GM23338 (cell line): Measurements from ENCODE around the gene TMEM117. TPM values are rescaled to one million over a fixed set of nuclear protein-coding genes. Genes with fewer than 3 reads are reported as not detected.

Source experiments
- ATAC-seq: fragments of 200-7000 bp; cut with Tn5 transposase; 3 replicates; pipeline ENCODE4 v1.9.1; 2020
- DNase-seq: peaks from one replicate; pipeline ENCODE4 v3.0.0-alpha.2; 2015; ENCODE audit warnings: low spot score
- H2AFZ ChIP-seq: fragments of 200-600 bp; sonication (generic); 2 replicates; pipeline ENCODE4 v1.8.0; 2016; ENCODE audit warnings: antibody characterized with exemption, mild to moderate bottlenecking, moderate library complexity
- H3F3A ChIP-seq: fragments of 200-600 bp; sonication (generic); replicated peaks from 2 replicates; pipeline ENCODE4 v1.8.0; 2017; ENCODE audit warnings: antibody characterized with exemption, mixed run types, low read depth
- H3K27ac ChIP-seq: fragments of 200-600 bp; sonication (generic); 2 replicates; pipeline ENCODE4 v1.6.1; 2016; ENCODE audit warnings: low read depth
- H3K27me3 ChIP-seq: fragments of 200-600 bp; sonication (generic); 2 replicates; pipeline ENCODE4 v1.8.0; 2016; ENCODE audit warnings: mild to moderate bottlenecking, mixed run types, moderate library complexity; ENCODE audit not compliant: insufficient read depth
- H3K36me3 ChIP-seq: fragments of 200-600 bp; sonication (generic); 2 replicates; pipeline ENCODE4 v1.8.0; 2016; ENCODE audit warnings: mild to moderate bottlenecking; ENCODE audit not compliant: insufficient read depth
- H3K4me1 ChIP-seq: fragments of 200-600 bp; sonication (generic); 2 replicates; pipeline ENCODE4 v1.8.0; 2016; ENCODE audit warnings: mild to moderate bottlenecking, moderate library complexity; ENCODE audit not compliant: insufficient read depth
- H3K4me2 ChIP-seq: fragments of 200-600 bp; sonication (generic); 2 replicates; pipeline ENCODE4 v1.7.1; 2017; ENCODE audit warnings: mixed run types
- H3K4me3 ChIP-seq: fragments of 200-600 bp; sonication (generic); 2 replicates; pipeline ENCODE4 v1.6.1; 2016; ENCODE audit warnings: mixed run types
- H3K79me2 ChIP-seq: fragments of 200-600 bp; sonication (generic); replicated peaks from 2 replicates; pipeline ENCODE4 v1.8.0; 2017; ENCODE audit warnings: mild to moderate bottlenecking; ENCODE audit not compliant: insufficient read depth
- H3K9me2 ChIP-seq: fragments of 200-600 bp; sonication (generic); 2 replicates; pipeline ENCODE4 v1.8.0; 2017; ENCODE audit not compliant: insufficient read depth
- H4K20me1 ChIP-seq: fragments of 200-600 bp; sonication (generic); replicated peaks from 2 replicates; pipeline ENCODE4 v1.8.0; 2017; ENCODE audit warnings: mild to moderate bottlenecking; ENCODE audit not compliant: insufficient read depth
- H3K27ac Mint-ChIP-seq: 2 replicates; pipeline ENCODE4 v1.8.0; 2020; ENCODE audit warnings: inconsistent platforms, mild to moderate bottlenecking, moderate library complexity, mixed read lengths
- H3K27me3 Mint-ChIP-seq: 3 replicates; pipeline ENCODE4 v1.8.0; 2022; ENCODE audit warnings: low read depth, mild to moderate bottlenecking, moderate library complexity, mixed read lengths, inconsistent platforms; ENCODE audit not compliant: insufficient read depth, poor library complexity
- H3K36me3 Mint-ChIP-seq: 3 replicates; pipeline ENCODE4 v1.8.0; 2021; ENCODE audit warnings: low read depth, mild to moderate bottlenecking, inconsistent platforms, moderate library complexity, mixed read lengths
- H3K4me1 Mint-ChIP-seq: 3 replicates; pipeline ENCODE4 v1.8.0; 2020; ENCODE audit warnings: mild to moderate bottlenecking, inconsistent platforms, mixed read lengths
- H3K4me3 Mint-ChIP-seq: 3 replicates; pipeline ENCODE4 v1.8.0; 2021; ENCODE audit warnings: moderate library complexity, mild to moderate bottlenecking, inconsistent platforms, mixed read lengths
- H3K9me3 Mint-ChIP-seq: 3 replicates; pipeline ENCODE4 v1.8.0; 2020; ENCODE audit warnings: moderate library complexity, mild to moderate bottlenecking, inconsistent platforms, mixed read lengths
- STAT1 ChIP-seq: IDR thresholded peaks from one replicate; pipeline ENCODE4 v1.6.1; 2016; ENCODE audit warnings: antibody characterized with exemption; ENCODE audit not compliant: unreplicated experiment
- polyA plus RNA-seq: library from polyadenylated mRNA; unstranded; fragments of >200 nt; fragmentation: Nextera tagmentation; extraction: Ambion mirVana; gene quantifications from 2 replicates; pipeline ENCODE4 v1.2.1, GENCODE V29; 2016
- total RNA-seq: library from RNA; depleted of rRNA; stranded (reverse); fragments of >200 nt; shearing (Covaris generic); gene quantifications from 2 replicates; pipeline ENCODE4 v1.2.3, GENCODE V29; 2014; rRNA removed

Gene TMEM117
- total and polyA plus RNA-seq, 2 experiments from 2014 or later, result 0.94 to 1.6 TPM

DNA sequence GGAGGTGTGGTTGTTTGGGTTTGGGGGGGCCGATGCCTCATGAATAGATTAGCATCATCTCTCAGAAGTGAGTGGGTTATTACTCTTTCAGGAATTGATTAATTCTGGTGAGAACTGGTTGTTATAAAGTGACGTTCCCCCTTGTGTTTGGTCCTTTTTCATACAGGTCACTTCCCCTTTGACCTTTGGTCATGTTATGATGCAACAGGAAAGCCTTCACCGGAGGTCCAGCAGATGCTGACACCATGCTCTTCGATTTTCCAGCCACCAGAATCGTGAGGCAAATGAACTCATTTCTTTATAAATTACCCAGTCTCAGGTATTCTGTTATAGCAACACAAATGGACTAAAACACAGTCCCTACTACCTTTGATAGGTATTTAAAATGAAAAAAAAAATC, 600.9 kb downstream of the TMEM117 start:
- H3K27me3 ChIP-seq, result no peaks in the 10 kb centered on the region
- H3K27ac Mint-ChIP-seq, result no peak overlapping the region
- ATAC-seq (no peak), DNase-seq (no peak)
- H3K36me3 Mint-ChIP-seq, result no peaks in the 10 kb centered on the region
- H3K27ac ChIP-seq, result no peak overlapping the region
- no peaks in the 10 kb centered on the region for H3K4me1 Mint-ChIP-seq
- no peak overlapping the region for H3K4me3 Mint-ChIP-seq
- TF ChIP-seq STAT1, result no peak
- no peaks in the 10 kb centered on the region for H3K36me3 ChIP-seq
- no peaks in the 10 kb centered on the region for H3K9me3 Mint-ChIP-seq
- no peaks in the 10 kb centered on the region for H3K79me2 ChIP-seq
- no peaks in the 10 kb centered on the region for H3K4me1 ChIP-seq
- no peaks in the 10 kb centered on the region; the same call in 1 of the 2 replicates for H3K9me2 ChIP-seq
- H3K4me2 ChIP-seq, result no peak overlapping the region
- no peaks in the 10 kb centered on the region for H3F3A ChIP-seq
- no peak overlapping the region for H2AFZ ChIP-seq
- H3K27me3 Mint-ChIP-seq, result peaks cover 2% of the 10 kb centered on the region
- no peaks in the 10 kb centered on the region for H4K20me1 ChIP-seq
- no peak overlapping the region for H3K4me3 ChIP-seq

Other genes with a start within 250 kb of the TMEM117 start
- 27.4 and 36.0 TPM in 2 replicates for gene PUS7L, start 77.3 kb upstream of the TMEM117 start, total RNA-seq
- 49.9 and 66.1 TPM in 2 replicates for gene PUS7L, start 77.3 kb upstream of the TMEM117 start, polyA plus RNA-seq
- 7.0 and 12.9 TPM in 2 replicates for gene IRAK4, start 77.1 kb upstream of the TMEM117 start, total RNA-seq
- 3.2 and 3.9 TPM in 2 replicates for gene IRAK4, start 77.1 kb upstream of the TMEM117 start, polyA plus RNA-seq
- 40.4 and 52.1 TPM in 2 replicates for gene TWF1, start 29.8 kb upstream of the TMEM117 start, total RNA-seq
- gene TWF1, start 29.8 kb upstream of the TMEM117 start, polyA plus RNA-seq, result 29.8 and 31.3 TPM in 2 replicates